IPS DF 4.7 (cell line): ENCODE data around the gene ZKSCAN7.
"Not testable (repeated sequence)": the region's sequence is repeated elsewhere in the genome, so short reads cannot be mapped to it uniquely, and the experiment has no call there.

Experiments used
- DNase-seq: peaks from one replicate; pipeline ENCODE4 v3.0.0-alpha.2; 2013; ENCODE audit warnings: low spot score; ENCODE audit errors: extremely low read depth

ZKSCAN7 gene

GRCh38 chr3:44554626-44555592 is at the start of gene ZKSCAN7:
TSS of gene ZKSCAN7 (plus strand) at chr3:44555193. CDS start at chr3:44557048, 1,855 bp downstream.
- DNase-seq: no peak

DNA sequence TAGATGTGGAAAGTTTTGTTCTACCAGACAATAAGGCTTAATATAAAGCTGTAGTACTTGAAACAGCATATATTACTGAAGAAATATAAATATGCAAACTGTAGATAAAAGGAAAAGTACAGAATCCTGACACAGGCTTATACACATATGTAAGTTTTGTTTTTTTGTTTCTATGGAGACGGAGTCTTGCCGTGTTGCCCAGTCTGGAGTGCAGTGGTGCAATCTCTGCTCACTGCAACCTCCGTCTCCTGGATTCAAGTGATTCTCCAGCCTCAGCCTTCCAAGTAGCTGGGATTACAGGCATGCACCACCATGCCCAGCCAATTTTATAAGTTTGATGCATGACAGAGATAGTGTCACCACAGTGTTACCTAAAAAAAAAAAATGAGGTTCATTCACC is 48.4 kb upstream of the ZKSCAN7 start:
- no peak for DNase-seq

- DNase-seq: no peak
Measured at GRCh38 chr3:44506961-44507360, 48.0 kb upstream of the ZKSCAN7 start.

- no peak for DNase-seq
Measured at GRCh38 chr3:44509393-44509921, 45.5 kb upstream of the ZKSCAN7 start.

DNA sequence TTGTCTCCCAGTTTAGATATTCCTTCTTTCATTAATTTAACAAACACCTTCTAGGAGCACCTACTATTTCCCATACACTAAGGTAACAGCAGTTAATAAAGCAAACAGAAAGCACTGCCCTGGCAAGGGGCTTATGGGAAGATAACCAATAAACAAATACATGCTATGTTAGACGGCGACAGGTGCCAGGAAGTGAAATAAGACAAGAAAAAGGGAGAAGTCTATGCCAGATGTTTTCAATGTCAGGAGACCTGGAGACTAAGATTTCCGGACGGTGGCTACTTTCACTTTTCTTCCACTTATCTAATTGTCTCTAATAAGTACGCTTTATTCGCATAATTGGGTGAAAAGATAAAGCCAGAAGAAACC is 45.0 kb upstream of the ZKSCAN7 start:
- DNase-seq: no peak

GRCh38 chr3:44511238-44511566 is 43.8 kb upstream of the ZKSCAN7 start:
- DNase-seq: no peak

GRCh38 chr3:44513513-44513912 is 41.5 kb upstream of the ZKSCAN7 start:
- no peak for DNase-seq

DNA sequence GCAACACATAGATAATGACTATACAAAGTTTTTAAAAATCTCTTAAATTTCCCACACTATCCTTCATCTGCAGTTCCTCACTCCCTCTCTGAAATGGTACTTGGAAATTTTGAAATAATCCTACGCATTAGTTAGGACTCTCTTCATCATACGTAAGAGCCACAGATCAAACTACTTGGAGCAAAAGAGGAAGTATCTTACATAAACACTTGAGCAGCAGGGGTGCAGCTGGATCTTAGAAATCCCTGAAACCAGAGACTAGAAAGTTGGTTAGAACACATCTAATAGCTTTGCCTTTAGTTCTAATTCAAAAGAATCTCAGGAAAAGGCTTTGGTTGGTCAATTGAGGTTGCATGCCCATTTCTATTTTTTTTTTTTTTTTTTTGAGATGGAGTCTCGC is 38.8 kb upstream of the ZKSCAN7 start:
- DNase-seq: no peak

GRCh38 chr3:44518782-44519156 is 36.2 kb upstream of the ZKSCAN7 start:
- DNase-seq: no peak

DNA sequence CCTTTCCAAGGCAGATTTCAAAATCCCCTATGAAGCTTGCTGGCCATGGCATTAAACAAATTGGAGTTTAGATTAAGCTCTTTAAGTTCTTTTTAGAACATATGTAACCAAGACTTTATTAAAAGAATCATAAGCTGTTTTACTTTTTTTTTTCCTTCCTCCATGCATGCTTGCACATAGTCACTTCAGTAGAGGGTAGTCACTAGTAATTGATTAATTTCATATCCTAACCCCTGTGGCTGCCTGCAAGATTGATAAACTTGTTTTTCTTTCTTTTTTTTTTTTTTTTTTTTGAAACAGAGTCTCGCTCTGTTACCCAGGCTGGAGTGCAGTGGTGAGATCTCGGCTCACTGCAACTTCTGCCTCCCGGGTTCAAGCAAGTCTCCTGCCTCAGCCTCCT is 33.3 kb upstream of the ZKSCAN7 start:
- no peak for DNase-seq

DNA sequence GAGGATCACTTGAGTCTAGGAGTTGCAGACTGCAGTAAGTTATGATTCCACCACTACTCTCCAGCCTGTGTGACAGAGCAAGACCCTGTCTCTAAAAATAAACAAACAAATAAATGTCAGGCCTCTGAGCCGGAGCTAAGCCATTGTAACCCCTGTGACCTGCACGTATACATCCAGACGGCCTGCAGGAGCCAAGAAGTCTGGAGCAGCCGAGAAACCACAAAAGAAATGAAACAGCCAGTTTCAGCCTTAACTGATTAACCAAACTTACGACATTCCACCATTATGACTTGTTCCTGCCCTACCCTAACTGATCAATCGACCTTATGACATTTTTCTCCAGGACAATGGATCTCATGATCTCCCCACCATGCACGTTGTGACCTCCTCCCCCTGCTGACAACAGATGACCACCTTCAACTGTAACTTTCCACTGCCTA is 32.5 kb upstream of the ZKSCAN7 start:
- DNase-seq: no peak

DNA sequence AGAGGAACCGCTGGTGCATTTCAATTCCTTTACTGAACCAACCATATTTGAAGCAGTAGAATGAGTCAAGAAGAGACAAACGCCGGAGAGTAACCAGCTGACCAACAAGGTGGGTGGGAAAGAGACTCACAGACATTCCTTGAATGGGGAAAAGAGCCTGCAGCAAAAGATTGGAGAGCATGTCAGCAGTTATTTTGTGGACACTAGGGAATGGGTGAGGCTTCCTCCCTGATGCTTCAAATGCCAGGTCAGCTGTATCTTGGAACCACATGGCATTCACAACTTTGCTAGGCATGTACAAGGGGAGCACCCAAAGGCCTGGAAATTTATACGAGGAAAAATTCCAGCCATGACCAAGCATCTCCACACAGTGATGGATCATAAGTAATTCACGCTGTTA is 29.9 kb upstream of the ZKSCAN7 start:
- no peak for DNase-seq

- DNase-seq: no peak
Measured at GRCh38 chr3:44529927-44530326, 25.1 kb upstream of the ZKSCAN7 start.

DNA sequence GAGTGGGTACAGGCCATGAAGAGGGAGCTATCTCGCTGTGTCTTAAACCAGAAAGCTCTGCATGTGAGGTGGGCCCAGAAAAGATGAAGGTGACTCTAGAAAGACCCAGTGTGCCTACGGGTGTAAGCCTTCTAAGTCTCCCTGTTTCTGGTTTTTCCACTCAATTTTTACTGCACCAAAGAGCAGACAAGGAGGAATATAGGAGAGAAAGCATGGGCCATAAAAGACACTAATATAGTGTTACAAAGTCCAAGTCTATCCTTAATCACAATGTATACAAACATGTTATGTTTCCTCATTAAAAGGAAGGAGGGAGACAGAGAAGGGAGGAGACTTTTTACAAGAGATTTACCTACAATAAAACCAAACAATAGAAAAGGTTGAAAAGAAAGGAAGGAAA is 24.1 kb upstream of the ZKSCAN7 start:
- no peak for DNase-seq

GRCh38 chr3:44534659-44535058 is 20.3 kb upstream of the ZKSCAN7 start:
- not testable (repeated sequence) for DNase-seq

DNA sequence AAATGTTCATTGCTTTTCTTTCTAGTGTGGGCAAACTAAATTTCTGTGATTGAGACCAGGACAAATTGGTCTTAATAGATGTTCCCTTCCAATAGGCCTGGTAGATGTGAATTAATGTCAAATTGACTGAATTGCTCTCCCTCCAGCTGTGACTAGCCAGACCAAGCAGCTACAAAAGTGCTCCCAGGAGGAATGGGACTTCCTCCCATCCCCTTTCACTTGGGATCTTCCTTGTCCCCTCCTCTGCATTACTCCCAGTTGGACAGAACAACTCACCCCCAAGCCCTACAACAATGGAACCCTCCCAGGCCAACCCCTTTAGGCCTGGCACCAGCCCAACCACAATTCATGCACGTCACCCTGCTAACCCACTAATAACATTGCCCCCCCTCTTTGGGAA is 19.6 kb upstream of the ZKSCAN7 start:
- no peak for DNase-seq

DNA sequence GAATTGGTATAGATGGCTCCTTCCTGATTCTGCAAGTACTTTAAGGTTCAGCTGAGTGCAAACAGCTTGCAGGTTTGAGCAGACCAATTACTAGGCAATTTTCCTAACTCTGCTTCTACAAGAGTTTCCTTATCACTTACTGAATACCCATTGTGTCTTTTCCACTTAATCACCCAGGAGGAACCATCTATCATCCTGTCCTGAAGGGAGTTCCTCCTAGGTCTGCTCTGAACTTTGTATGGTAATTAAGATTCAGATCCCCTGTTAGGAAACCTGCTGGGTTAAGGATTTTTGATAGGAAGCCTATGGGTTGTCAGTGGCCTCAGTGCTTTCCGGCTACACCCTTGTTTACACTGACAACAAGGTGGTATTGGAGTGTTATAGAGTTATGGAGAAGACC is 10.2 kb upstream of the ZKSCAN7 start:
- not testable (repeated sequence) for DNase-seq

- DNase-seq: no peak
Measured at GRCh38 chr3:44555723-44556122, 730 bp downstream of the ZKSCAN7 start.

- no peak for DNase-seq
Measured at GRCh38 chr3:44557074-44557473, 2.1 kb downstream of the ZKSCAN7 start.

GRCh38 chr3:44561076-44561475 is 6.1 kb downstream of the ZKSCAN7 start:
- DNase-seq: no peak

DNA sequence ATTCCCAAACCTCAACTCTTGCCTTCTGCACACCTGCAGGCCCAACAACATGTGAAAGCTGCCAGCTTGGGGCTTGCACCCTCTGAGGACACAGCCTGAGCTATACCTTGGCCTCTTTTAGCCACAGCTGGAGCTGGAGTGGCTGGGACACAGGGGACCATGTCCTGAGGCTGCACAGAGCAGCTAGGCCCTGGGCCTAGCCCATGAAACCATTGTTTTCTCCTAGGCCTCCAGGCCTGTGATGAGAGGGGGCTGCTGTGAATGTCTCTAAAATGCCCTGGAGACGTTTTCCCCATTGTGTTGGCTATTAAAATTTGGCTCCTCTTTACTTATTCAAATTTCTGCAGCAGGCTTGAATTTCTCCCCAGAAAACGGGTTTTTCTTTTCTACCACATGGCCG is 7.2 kb downstream of the ZKSCAN7 start:
- DNase-seq: no peak

- no peak for DNase-seq
Measured at GRCh38 chr3:44568561-44568960, 13.6 kb downstream of the ZKSCAN7 start.

GRCh38 chr3:44571024-44571423 is 16.0 kb downstream of the ZKSCAN7 start:
- DNase-seq: no peak
